H1 (cell line): Measurements from ENCODE around the gene RRAS. TPM values are rescaled to one million over a fixed set of nuclear protein-coding genes. Genes with fewer than 3 reads are reported as not detected.
A peak's percentile ranks its signal among the peaks of the same experiment; 100 is the strongest.

Experiments used
- CEBPB ChIP-seq: IDR thresholded peaks from 2 replicates; pipeline ENCODE4 v1.6.1; 2012; ENCODE audit warnings: low read depth, low read length
- SP2 ChIP-seq: IDR thresholded peaks from 2 replicates; pipeline ENCODE4 v1.6.1; 2012; ENCODE audit warnings: mild to moderate bottlenecking, low read length, inconsistent platforms
- TEAD4 ChIP-seq: IDR thresholded peaks from 2 replicates; pipeline ENCODE4 v1.6.1; 2012; ENCODE audit warnings: low read depth, low read length, inconsistent platforms, mixed read lengths
- polyA plus RNA-seq, 7 experiments: library from polyadenylated mRNA; depleted of rRNA in 3 of 7; stranded (reverse) in 5 of 7; unstranded in 2 of 7; fragments of >200 nt in 5 of 7; fragments of 200-250 nt in 2 of 7; gene quantifications; 1 replicate in 5 of 7; 2 replicates in 1 of 7; 4 replicates in 1 of 7; pipeline versions ENCODE4 v1.2.1 to v1.2.3, GENCODE V29; 2011 to 2013; ENCODE audit warnings: missing spikeins in 2 of 7, mixed read lengths in 2 of 7
- total RNA-seq: library from RNA; stranded (reverse); fragmentation: NEBNext Ultra II Directional; extraction: Animal tissue kit (Norgen Biotek cat#: 25700); gene quantifications from 2 replicates; pipeline ENCODE4 v1.2.1, GENCODE V29; 2021

RRAS gene
- total and polyA plus RNA-seq, 2 of the 8 experiments (the other 6 are each of a cell fraction or from before 2014, with no cell fraction given): 17.7 to 49.1 TPM

DNA sequence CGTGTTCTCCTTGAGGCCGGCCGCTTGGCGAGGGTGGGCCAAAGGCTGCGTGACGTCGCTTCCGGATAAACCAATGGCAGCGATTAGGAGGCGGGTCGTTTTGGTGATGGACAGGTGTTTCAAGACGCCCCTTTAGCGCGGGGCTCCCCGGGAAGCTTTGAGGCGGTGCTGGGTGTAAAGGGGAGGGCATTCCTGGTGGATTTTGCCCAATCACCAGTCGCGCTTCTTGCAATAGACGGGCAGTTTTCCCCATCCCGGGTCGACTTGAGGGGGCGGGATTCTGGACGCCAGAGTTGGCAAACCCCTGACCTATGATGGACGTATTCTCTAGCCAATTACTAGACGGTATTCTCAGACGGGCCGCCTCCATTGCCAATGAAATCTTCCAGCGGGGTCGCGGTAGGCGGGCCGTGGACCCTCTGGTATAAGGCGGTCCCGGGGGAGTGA, 36.9 kb upstream of the RRAS start (continued):
- peak; percentile 50; the same call in 1 of the 2 replicates for TF ChIP-seq TEAD4
- TF ChIP-seq SP2: peak; percentile 93
- 0 out of 2 replicates have a peak, but pooled peaks have one; percentile 11 for TF ChIP-seq CEBPB
